ENCODE data around the gene TMEM132E.

Gene TMEM132E

GRCh38 chr17:34606763-34607162, 27.4 kb downstream of the TMEM132E start:
- DNase-seq: no peak

- DNase-seq: no peak
These were observed 28.5 kb downstream of the TMEM132E start for GRCh38 chr17:34607917-34608316.

GRCh38 chr17:34609210-34609609, 29.8 kb downstream of the TMEM132E start:
- no peak for DNase-seq

GRCh38 chr17:34610039-34610438, 30.7 kb downstream of the TMEM132E start:
- no peak for DNase-seq

- no peak for DNase-seq
These were observed 31.1 kb downstream of the TMEM132E start for GRCh38 chr17:34610506-34610905.

GRCh38 chr17:34613064-34614019, 34.0 kb downstream of the TMEM132E start:
- DNase-seq: no peak

GRCh38 chr17:34614698-34615097, 35.3 kb downstream of the TMEM132E start:
- no peak for DNase-seq

GRCh38 chr17:34615326-34615725, 35.9 kb downstream of the TMEM132E start:
- no peak for DNase-seq

- no peak for DNase-seq
These were observed 36.8 kb downstream of the TMEM132E start for GRCh38 chr17:34616148-34616547.

GRCh38 chr17:34617398-34617797, 38.0 kb downstream of the TMEM132E start:
- DNase-seq: no peak

- DNase-seq: no peak
These were observed 40.4 kb downstream of the TMEM132E start for GRCh38 chr17:34619687-34620217.

- DNase-seq: no peak
These were observed 41.1 kb downstream of the TMEM132E start for GRCh38 chr17:34620458-34620857.

- DNase-seq: no peak
These were observed 43.7 kb downstream of the TMEM132E start for GRCh38 chr17:34622862-34623623.

GRCh38 chr17:34623856-34624766, 44.7 kb downstream of the TMEM132E start:
- no peak for DNase-seq

GRCh38 chr17:34624767-34625383, 45.5 kb downstream of the TMEM132E start:
- no peak for DNase-seq

- DNase-seq: no peak
These were observed 46.8 kb downstream of the TMEM132E start for GRCh38 chr17:34626121-34626681.

GRCh38 chr17:34628879-34629278, 49.5 kb downstream of the TMEM132E start:
- DNase-seq: no peak

GRCh38 chr17:34633351-34633750, 54.0 kb downstream of the TMEM132E start:
- no peak for DNase-seq

GRCh38 chr17:34633760-34634159, 54.4 kb downstream of the TMEM132E start:
- DNase-seq: no peak

- no peak for DNase-seq
These were observed 55.3 kb downstream of the TMEM132E start for GRCh38 chr17:34634551-34635160.

GRCh38 chr17:34635876-34636275, 56.5 kb downstream of the TMEM132E start:
- no peak for DNase-seq
